Islet of Langerhans (tissue), 1 donor: ENCODE data around the gene ACD.

Experiments used
- FAIRE-seq: peaks from one replicate; lab custom pipeline; 2011; peaks lifted over from hg19 to GRCh38; lab: Jason Lieb, UNC

Gene ACD

DNA sequence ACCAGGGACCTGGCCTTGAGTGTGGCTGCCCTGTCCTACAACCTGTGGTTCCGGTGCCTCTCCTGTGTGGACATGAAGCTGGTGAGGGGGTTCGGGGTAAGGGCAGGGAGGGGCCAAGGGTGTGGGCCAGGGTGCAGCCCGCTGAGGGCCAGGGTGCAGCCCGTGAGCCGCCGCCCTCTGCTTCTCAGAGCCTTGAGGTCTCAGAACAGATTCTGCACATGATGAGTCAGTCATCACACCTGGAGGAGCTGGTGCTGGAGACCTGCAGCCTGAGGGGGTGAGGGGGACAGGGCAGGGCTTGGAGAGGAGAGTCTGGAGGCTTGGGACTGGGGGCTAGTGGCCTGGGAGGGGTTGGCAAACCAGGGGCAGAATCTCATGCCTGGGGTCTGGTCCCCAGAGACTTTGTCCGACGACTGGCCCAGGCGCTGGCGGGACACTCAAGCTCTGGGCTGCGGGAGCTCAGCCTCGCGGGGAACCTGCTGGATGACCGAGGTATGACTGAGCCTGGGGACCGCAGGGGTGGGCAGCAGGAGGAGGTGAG, 12.9 kb downstream of the ACD start:
- no peak for FAIRE-seq

DNA sequence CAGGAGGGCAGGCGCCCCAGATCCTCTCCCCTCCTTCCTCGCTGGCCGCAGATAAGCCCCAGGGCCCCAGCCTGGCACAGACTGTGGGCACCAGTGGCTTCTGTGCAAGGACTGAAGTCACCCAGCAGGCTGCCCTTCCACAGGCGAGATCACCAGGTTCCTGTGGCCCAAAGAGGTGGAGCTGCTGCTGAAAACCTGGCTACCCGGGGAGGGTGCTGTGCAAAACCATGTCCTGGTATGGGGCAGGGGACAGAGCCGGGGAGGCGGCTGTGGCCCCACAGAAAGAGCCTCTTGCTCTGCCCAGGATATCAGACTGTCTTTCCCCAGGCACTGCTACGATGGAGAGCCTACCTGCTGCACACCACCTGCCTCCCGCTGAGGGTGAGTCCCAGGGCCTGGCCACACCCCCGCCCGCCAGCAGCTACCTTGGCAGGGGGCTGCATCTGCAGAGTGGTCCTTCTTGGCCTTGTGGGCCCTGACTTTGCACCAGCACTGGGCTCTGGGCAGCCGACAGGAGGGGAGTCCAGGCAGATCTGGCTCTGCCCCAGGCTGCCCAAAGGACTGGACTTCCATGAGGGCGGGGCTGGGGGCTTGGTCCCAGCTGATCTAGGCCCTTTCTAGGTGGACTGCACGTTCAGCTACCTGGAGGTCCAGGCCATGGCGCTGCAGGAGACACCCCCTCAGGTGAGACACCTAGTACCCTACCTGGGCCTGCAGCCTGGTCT, 14.5 kb downstream of the ACD start:
- no peak for FAIRE-seq

DNA sequence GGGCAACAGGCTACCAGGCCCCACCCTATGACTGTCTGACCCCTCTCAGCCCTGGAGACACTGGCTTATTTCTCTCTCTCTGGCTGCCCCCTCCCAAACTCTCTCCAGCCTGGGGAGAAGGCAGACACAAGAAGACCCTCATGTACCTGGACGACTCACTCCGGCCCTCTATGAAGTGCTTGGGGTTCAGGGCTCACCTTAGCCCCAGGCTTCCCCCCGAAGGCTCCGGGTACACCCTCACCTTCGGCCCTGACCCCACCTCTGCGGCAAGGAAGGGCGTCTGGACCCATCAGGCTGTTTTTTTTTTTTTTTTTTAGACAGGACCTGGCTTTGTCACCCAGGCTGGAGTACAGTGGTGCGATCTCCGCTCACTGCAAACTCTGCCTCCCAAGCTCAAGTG, 16.0 kb downstream of the ACD start:
- FAIRE-seq: no peak

DNA sequence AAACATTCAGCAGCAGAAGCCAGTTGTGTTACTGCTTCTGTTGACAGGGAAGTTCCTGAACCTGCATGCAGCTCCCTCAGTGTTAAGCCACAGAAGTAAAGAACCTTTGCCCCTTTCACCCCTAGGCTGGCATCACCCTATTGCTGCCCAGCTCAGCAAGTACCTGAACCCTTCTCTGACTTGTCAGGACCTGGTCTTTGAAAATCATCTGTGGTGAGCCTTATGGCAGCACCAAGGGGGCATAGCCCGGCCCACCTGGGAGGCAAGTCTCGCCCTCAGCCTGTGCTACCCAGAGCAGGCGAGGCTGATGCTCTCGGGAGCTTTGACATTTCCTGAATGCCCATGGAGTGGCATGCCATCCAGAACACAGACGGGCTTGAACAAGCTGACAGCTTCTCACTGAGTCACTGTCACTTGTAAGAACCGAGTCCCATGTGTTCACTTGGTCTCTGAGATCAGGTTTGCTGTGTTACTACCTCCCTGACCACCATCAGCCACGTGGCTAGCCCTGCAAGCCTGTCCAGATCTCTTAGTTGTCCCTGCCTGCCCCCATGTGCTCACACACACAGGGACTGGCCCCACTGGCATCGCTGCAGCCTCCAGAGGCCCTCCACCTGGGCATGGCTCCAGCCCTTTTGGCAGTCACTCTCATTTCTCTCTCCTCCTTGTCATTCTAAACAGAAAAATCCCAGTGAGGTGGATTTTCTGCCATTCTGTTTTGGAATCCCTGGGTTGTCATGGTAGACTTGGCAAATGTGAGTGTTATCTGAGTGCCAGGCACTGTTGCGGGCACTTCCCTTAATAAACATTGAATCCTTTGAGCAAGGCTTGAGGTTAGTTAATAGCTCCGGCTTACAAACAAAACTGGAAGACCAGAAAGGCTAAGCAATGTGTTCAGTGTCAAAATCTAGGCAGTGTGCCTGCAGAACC, 18.0 kb downstream of the ACD start:
- FAIRE-seq: no peak

DNA sequence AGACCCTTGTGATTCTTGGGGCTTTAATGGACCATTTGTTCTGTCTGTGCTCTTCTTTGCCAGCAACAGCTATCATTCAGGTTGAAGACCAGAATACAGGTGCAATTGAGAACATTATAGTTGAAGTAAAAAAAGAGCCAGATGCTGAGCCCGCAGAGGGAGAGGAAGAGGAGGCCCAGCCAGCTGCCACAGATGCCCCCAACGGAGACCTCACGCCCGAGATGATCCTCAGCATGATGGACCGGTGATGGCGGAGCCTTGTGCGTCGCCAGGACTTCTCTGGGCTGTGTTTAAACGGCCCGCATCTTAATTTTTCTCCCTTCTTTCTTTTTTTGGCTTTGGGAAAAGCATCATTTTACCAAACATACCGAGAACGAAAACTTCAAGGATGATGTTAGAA, 22.4 kb downstream of the ACD start:
- no peak for FAIRE-seq

DNA sequence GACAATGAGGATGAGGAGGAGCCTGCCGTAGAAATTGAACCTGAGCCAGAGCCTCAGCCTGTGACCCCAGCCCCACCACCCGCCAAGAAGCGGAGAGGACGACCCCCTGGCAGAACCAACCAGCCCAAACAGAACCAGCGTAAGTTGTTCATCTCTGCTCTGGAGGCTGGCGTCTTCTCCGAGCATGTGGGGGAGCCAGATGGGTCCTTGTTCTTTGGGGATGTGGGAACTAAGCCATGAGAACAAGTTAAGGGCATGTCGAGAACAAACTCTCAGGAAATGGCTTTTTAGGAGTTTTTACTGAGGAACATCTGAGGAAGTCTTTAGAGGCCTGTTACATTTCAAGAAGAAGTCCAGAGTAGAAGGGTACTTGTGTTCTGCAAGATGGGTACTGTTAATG, 23.3 kb downstream of the ACD start:
- FAIRE-seq: no peak

DNA sequence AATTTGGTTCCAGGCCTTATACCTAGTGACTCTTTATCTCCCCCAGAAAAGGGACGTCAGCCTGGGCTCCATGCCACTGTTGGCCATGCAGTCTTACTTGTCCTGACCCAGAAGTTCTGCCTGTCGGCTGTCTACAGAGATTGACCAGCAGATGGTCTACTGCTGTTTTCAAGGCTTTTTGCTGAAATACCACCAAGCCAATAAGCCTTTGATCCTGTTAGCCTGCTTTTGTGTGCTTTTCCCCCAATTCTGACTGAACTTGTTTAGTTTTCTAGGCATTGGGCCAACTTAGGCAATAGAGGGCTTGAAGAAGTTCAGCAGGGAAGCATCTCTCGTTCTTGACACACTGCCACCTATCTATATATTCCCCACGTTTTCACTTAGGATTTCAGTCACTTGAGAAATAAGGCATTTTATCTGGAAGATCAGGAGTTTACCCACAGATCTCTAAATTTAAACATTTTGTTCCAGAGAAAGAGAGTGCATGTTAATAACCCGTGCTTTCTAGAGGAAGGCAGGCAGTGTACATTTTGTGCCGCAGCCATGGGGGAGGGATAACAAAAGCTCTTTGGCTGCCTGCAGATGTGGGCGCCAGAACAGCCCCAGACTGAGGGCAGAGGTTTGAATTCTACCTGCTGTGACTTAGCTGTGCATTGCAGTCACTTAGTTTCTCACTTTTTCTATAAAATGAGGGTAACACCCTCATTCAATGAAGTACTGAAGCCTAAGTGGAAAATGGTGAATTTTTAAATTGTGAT, 27.5 kb downstream of the ACD start:
- FAIRE-seq: no peak

DNA sequence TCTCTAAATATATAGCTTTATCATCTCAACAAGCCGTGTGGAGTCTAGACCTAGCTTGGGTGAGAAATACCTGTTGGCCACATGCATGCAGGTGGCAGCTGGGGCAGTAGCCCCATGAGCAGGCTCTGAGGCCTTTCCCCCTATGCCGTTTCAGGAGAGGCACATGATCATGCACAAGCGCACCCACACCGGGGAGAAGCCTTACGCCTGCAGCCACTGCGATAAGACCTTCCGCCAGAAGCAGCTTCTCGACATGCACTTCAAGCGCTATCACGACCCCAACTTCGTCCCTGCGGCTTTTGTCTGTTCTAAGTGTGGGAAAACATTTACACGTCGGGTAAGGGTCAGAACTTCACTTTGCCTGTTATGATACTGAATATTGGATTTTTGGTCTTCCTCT, 31.8 kb downstream of the ACD start:
- no peak for FAIRE-seq

DNA sequence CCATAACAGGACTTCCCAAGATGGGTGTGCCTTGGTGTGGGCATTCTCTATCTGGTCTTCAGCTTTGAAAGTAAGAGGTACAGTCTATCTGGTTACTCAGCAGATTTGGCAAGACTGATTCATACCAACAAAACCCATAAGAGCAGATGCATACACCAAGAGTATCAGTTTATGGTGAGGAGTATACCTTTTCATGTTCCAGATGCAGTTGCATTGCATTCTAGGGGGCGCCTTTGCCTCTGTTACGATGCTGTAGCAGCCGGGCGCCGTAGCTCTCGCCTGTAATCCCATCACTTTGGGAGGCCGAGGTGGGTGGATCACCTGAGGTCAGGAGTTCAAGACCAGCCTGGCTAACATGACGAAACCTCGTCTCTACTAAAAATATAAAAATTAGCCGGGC, 46.3 kb downstream of the ACD start:
- no peak for FAIRE-seq

DNA sequence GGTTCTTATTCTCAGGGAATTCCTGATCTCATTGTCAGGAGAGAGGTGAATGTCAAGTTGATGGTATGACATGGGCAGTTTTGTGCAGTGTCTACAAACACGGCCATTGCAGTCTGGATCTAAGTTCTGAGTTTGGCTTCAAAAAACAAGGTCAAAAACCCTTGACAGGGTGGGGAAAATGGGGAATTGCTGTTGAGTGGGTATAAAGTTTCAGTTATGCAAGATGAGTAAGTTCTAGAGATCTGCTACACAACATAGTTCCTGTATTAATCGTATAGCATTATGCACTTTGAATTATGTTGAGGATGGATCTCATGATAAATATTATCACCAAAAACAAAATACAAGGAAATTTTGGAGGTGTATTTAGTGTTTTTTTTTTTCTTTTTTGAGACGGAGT, 51.7 kb downstream of the ACD start:
- FAIRE-seq: no peak
